H1 (cell line): Measurements from ENCODE around the gene SCGN. TPM values are rescaled to one million over a fixed set of nuclear protein-coding genes. Genes with fewer than 3 reads are reported as not detected.

ENCODE experiments used
- CREB1 ChIP-seq: IDR thresholded peaks from 2 replicates; pipeline ENCODE4 v1.6.1; 2012; ENCODE audit warnings: inconsistent platforms
- SIX5 ChIP-seq: IDR thresholded peaks from 2 replicates; pipeline ENCODE4 v1.6.1; 2011; ENCODE audit warnings: mild to moderate bottlenecking, low read depth, low read length
- SP2 ChIP-seq: IDR thresholded peaks from 2 replicates; pipeline ENCODE4 v1.6.1; 2012; ENCODE audit warnings: mild to moderate bottlenecking, low read length, inconsistent platforms
- polyA plus RNA-seq, 7 experiments: library from polyadenylated mRNA; depleted of rRNA in 3 of 7; stranded (reverse) in 5 of 7; unstranded in 2 of 7; fragments of >200 nt in 5 of 7; fragments of 200-250 nt in 2 of 7; gene quantifications; 1 replicate in 5 of 7; 2 replicates in 1 of 7; 4 replicates in 1 of 7; pipeline versions ENCODE4 v1.2.1 to v1.2.3, GENCODE V29; 2011 to 2013; ENCODE audit warnings: missing spikeins in 2 of 7, mixed read lengths in 2 of 7
- total RNA-seq: library from RNA; stranded (reverse); fragmentation: NEBNext Ultra II Directional; extraction: Animal tissue kit (Norgen Biotek cat#: 25700); gene quantifications from 2 replicates; pipeline ENCODE4 v1.2.1, GENCODE V29; 2021
- TF ChIP-seq, protein P1 (sequence below): fragments of 300-600 bp; sonication (generic); IDR thresholded peaks from 2 replicates; pipeline ENCODE4 v1.7.1; 2012; ENCODE audit warnings: low read length, moderate library complexity, mild to moderate bottlenecking, inconsistent platforms; ENCODE audit not compliant: insufficient replicate concordance

Gene SCGN
- total and polyA plus RNA-seq, 2 of the 8 experiments (the other 6 are each of a cell fraction or from before 2014, with no cell fraction given) = not detected

GRCh38 chr6:25685251-25685650 is 33.2 kb downstream of the SCGN start (continued):
- TF ChIP-seq, protein P1, sequence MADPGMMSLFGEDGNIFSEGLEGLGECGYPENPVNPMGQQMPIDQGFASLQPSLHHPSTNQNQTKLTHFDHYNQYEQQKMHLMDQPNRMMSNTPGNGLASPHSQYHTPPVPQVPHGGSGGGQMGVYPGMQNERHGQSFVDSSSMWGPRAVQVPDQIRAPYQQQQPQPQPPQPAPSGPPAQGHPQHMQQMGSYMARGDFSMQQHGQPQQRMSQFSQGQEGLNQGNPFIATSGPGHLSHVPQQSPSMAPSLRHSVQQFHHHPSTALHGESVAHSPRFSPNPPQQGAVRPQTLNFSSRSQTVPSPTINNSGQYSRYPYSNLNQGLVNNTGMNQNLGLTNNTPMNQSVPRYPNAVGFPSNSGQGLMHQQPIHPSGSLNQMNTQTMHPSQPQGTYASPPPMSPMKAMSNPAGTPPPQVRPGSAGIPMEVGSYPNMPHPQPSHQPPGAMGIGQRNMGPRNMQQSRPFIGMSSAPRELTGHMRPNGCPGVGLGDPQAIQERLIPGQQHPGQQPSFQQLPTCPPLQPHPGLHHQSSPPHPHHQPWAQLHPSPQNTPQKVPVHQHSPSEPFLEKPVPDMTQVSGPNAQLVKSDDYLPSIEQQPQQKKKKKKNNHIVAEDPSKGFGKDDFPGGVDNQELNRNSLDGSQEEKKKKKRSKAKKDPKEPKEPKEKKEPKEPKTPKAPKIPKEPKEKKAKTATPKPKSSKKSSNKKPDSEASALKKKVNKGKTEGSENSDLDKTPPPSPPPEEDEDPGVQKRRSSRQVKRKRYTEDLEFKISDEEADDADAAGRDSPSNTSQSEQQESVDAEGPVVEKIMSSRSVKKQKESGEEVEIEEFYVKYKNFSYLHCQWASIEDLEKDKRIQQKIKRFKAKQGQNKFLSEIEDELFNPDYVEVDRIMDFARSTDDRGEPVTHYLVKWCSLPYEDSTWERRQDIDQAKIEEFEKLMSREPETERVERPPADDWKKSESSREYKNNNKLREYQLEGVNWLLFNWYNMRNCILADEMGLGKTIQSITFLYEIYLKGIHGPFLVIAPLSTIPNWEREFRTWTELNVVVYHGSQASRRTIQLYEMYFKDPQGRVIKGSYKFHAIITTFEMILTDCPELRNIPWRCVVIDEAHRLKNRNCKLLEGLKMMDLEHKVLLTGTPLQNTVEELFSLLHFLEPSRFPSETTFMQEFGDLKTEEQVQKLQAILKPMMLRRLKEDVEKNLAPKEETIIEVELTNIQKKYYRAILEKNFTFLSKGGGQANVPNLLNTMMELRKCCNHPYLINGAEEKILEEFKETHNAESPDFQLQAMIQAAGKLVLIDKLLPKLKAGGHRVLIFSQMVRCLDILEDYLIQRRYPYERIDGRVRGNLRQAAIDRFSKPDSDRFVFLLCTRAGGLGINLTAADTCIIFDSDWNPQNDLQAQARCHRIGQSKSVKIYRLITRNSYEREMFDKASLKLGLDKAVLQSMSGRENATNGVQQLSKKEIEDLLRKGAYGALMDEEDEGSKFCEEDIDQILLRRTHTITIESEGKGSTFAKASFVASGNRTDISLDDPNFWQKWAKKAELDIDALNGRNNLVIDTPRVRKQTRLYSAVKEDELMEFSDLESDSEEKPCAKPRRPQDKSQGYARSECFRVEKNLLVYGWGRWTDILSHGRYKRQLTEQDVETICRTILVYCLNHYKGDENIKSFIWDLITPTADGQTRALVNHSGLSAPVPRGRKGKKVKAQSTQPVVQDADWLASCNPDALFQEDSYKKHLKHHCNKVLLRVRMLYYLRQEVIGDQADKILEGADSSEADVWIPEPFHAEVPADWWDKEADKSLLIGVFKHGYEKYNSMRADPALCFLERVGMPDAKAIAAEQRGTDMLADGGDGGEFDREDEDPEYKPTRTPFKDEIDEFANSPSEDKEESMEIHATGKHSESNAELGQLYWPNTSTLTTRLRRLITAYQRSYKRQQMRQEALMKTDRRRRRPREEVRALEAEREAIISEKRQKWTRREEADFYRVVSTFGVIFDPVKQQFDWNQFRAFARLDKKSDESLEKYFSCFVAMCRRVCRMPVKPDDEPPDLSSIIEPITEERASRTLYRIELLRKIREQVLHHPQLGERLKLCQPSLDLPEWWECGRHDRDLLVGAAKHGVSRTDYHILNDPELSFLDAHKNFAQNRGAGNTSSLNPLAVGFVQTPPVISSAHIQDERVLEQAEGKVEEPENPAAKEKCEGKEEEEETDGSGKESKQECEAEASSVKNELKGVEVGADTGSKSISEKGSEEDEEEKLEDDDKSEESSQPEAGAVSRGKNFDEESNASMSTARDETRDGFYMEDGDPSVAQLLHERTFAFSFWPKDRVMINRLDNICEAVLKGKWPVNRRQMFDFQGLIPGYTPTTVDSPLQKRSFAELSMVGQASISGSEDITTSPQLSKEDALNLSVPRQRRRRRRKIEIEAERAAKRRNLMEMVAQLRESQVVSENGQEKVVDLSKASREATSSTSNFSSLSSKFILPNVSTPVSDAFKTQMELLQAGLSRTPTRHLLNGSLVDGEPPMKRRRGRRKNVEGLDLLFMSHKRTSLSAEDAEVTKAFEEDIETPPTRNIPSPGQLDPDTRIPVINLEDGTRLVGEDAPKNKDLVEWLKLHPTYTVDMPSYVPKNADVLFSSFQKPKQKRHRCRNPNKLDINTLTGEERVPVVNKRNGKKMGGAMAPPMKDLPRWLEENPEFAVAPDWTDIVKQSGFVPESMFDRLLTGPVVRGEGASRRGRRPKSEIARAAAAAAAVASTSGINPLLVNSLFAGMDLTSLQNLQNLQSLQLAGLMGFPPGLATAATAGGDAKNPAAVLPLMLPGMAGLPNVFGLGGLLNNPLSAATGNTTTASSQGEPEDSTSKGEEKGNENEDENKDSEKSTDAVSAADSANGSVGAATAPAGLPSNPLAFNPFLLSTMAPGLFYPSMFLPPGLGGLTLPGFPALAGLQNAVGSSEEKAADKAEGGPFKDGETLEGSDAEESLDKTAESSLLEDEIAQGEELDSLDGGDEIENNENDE = no peak
- no peak for TF ChIP-seq SP2
- no peak for TF ChIP-seq CREB1
- TF ChIP-seq SIX5 = no peak
